Upper lobe of left lung (tissue), 4 donors: ENCODE results near the gene ANXA10.
"Not testable (repeated sequence)": the region's sequence is repeated elsewhere in the genome, so short reads cannot be mapped to it uniquely, and the experiment has no call there.

ENCODE experiments used
- POLR2A ChIP-seq, 4 donors: fragments of 450-650 bp; IDR thresholded peaks; one replicate each; pipeline ENCODE4 v1.5.1; 2016 to 2017; ENCODE audit warnings: antibody characterized with exemption in 4 of 4, mild to moderate bottlenecking in 2 of 4
- TF ChIP-seq, protein P1 (sequence below), 6 experiments: fragments of 450-650 bp in 4 of 6; fragments of 200-600 bp in 2 of 6; sonication (generic) in 2 of 6; IDR thresholded peaks; one replicate each; pipeline ENCODE4 v1.5.1; 2016 to 2019; ENCODE audit warnings: antibody characterized with exemption in 6 of 6

GRCh38 chr4:168135860-168136259, 43.5 kb downstream of the ANXA10 start:
- TF ChIP-seq, protein P1, sequence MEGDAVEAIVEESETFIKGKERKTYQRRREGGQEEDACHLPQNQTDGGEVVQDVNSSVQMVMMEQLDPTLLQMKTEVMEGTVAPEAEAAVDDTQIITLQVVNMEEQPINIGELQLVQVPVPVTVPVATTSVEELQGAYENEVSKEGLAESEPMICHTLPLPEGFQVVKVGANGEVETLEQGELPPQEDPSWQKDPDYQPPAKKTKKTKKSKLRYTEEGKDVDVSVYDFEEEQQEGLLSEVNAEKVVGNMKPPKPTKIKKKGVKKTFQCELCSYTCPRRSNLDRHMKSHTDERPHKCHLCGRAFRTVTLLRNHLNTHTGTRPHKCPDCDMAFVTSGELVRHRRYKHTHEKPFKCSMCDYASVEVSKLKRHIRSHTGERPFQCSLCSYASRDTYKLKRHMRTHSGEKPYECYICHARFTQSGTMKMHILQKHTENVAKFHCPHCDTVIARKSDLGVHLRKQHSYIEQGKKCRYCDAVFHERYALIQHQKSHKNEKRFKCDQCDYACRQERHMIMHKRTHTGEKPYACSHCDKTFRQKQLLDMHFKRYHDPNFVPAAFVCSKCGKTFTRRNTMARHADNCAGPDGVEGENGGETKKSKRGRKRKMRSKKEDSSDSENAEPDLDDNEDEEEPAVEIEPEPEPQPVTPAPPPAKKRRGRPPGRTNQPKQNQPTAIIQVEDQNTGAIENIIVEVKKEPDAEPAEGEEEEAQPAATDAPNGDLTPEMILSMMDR (IDR thresholded peaks at IDR 0.05): not testable (repeated sequence)
- TF ChIP-seq POLR2A (IDR thresholded peaks at IDR 0.05): not testable (repeated sequence)
